ENCODE results near the gene RHO. TPM values are rescaled to one million over a fixed set of nuclear protein-coding genes. Genes with fewer than 3 reads are reported as not detected.

Gene RHO
- total RNA-seq, 1 donor = not detected

- Histone ChIP-seq H3K27me3 (ENCODE audit: insufficient read depth, low read length) (no peaks in the 10 kb centered on the region), H3K79me2 (ENCODE audit: insufficient read depth, low read length) (no peaks in the 10 kb centered on the region), H3K9me3 (ENCODE audit: low read depth, low read length) (no peaks in the 10 kb centered on the region), H3K4me3 (ENCODE audit: insufficient read depth, low read length) (no peak overlapping the region), H3K4me1 (ENCODE audit: insufficient read depth, low read length) (no peaks in the 10 kb centered on the region), H3K36me3 (ENCODE audit: insufficient read depth, low read length) (peaks cover 75% of the 10 kb centered on the region), H2AFZ (ENCODE audit: low read length) (no peak overlapping the region), H4K20me1 (ENCODE audit: insufficient read depth, low read length) (no peaks in the 10 kb centered on the region), H3K27ac (ENCODE audit: low read depth, low read length) (no peak overlapping the region), H3K4me2 (ENCODE audit: insufficient read depth, low read length) (no peak overlapping the region)
- no peak for DNase-seq (ENCODE audit: insufficient read length, low spot score, missing footprints)
- TF ChIP-seq, protein P1, sequence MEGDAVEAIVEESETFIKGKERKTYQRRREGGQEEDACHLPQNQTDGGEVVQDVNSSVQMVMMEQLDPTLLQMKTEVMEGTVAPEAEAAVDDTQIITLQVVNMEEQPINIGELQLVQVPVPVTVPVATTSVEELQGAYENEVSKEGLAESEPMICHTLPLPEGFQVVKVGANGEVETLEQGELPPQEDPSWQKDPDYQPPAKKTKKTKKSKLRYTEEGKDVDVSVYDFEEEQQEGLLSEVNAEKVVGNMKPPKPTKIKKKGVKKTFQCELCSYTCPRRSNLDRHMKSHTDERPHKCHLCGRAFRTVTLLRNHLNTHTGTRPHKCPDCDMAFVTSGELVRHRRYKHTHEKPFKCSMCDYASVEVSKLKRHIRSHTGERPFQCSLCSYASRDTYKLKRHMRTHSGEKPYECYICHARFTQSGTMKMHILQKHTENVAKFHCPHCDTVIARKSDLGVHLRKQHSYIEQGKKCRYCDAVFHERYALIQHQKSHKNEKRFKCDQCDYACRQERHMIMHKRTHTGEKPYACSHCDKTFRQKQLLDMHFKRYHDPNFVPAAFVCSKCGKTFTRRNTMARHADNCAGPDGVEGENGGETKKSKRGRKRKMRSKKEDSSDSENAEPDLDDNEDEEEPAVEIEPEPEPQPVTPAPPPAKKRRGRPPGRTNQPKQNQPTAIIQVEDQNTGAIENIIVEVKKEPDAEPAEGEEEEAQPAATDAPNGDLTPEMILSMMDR (IDR thresholded peaks at IDR 0.05; ENCODE audit: extremely low read depth, low read depth, low read length) = no peak
These were observed 44.2 kb downstream of the RHO start for GRCh38 chr3:129572603-129573002.

DNA sequence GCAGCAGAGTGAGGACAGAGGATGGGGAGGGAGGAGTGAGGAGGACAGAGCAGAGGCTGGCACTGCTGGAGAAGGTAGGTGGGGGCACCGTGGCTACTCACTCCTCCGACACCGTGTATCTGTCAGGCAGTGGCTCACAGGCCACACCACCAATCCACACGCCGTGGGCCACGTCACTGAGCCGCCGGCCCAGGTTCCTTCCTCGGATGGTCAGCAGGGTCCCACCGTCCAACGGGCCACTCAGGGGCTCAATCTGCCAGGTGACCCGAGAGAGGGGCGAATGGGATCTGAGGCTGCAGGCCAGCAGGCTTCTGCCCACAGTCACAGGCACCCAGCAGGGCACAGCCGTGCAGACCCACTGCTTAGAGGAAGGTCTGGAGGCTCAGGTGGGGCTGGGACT is 45.1 kb downstream of the RHO start:
- DNase-seq (ENCODE audit: insufficient read length, low spot score, missing footprints) = no peak
- Histone ChIP-seq H3K27ac (ENCODE audit: low read depth, low read length) (no peak overlapping the region), H3K9me3 (ENCODE audit: low read depth, low read length) (no peaks in the 10 kb centered on the region), H3K4me3 (ENCODE audit: insufficient read depth, low read length) (no peak overlapping the region), H4K20me1 (ENCODE audit: insufficient read depth, low read length) (no peaks in the 10 kb centered on the region), H3K79me2 (ENCODE audit: insufficient read depth, low read length) (no peaks in the 10 kb centered on the region), H2AFZ (ENCODE audit: low read length) (no peak overlapping the region), H3K27me3 (ENCODE audit: insufficient read depth, low read length) (no peaks in the 10 kb centered on the region), H3K36me3 (ENCODE audit: insufficient read depth, low read length) (peaks cover 76% of the 10 kb centered on the region), H3K4me2 (ENCODE audit: insufficient read depth, low read length) (no peak overlapping the region), H3K4me1 (ENCODE audit: insufficient read depth, low read length) (no peaks in the 10 kb centered on the region)
- TF ChIP-seq, protein P1 (IDR thresholded peaks at IDR 0.05; ENCODE audit: extremely low read depth, low read depth, low read length) = no peak

DNA sequence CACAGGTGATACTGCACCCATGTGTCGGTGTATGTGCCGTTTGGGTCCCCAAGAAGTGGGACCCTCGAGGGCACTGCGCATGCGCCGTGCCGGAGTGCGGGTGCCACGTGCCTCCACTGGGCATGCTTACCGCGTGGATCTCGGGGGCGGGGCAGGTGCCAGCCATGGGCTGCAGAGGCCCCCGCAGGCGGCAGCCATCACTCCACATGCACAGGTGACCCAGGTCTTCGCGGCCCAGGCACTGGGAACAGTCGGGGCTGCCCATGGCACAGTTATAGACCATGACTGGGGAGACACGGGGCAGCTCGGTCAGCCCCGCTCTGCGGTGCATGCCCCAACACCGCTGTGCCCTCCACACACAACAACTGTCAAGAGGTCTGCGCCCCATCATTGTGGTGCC is 45.8 kb downstream of the RHO start:
- no peak overlapping the region for H2AFZ ChIP-seq (ENCODE audit: low read length)
- TF ChIP-seq, protein P1 (IDR thresholded peaks at IDR 0.05; ENCODE audit: extremely low read depth, low read depth, low read length) = no peak

GRCh38 chr3:129575233-129575996 is 47.0 kb downstream of the RHO start:
- TF ChIP-seq, protein P1 (IDR thresholded peaks at IDR 0.05; ENCODE audit: extremely low read depth, low read depth, low read length) = no peak

More for the DNA sequence above, 45.8 kb downstream of the RHO start:
- no peak for DNase-seq (ENCODE audit: insufficient read length, low spot score, missing footprints)
- Histone ChIP-seq H3K79me2 (ENCODE audit: insufficient read depth, low read length) (no peaks in the 10 kb centered on the region), H3K27ac (ENCODE audit: low read depth, low read length) (no peak overlapping the region), H3K4me2 (ENCODE audit: insufficient read depth, low read length) (no peak overlapping the region), H3K4me3 (ENCODE audit: insufficient read depth, low read length) (no peak overlapping the region), H3K27me3 (ENCODE audit: insufficient read depth, low read length) (no peaks in the 10 kb centered on the region), H3K36me3 (ENCODE audit: insufficient read depth, low read length) (peaks cover 75% of the 10 kb centered on the region), H3K9me3 (ENCODE audit: low read depth, low read length) (no peaks in the 10 kb centered on the region), H4K20me1 (ENCODE audit: insufficient read depth, low read length) (no peaks in the 10 kb centered on the region), H3K4me1 (ENCODE audit: insufficient read depth, low read length) (no peaks in the 10 kb centered on the region)

More at GRCh38 chr3:129575233-129575996, 47.0 kb downstream of the RHO start:
- DNase-seq (ENCODE audit: insufficient read length, low spot score, missing footprints) = no peak
- Histone ChIP-seq H3K27me3 (ENCODE audit: insufficient read depth, low read length) (no peaks in the 10 kb centered on the region), H3K9me3 (ENCODE audit: low read depth, low read length) (no peaks in the 10 kb centered on the region), H3K27ac (ENCODE audit: low read depth, low read length) (no peak overlapping the region), H2AFZ (ENCODE audit: low read length) (no peak overlapping the region), H3K4me1 (ENCODE audit: insufficient read depth, low read length) (no peaks in the 10 kb centered on the region), H3K36me3 (ENCODE audit: insufficient read depth, low read length) (peaks cover 74% of the 10 kb centered on the region), H3K4me3 (ENCODE audit: insufficient read depth, low read length) (no peak overlapping the region), H3K4me2 (ENCODE audit: insufficient read depth, low read length) (no peak overlapping the region), H3K79me2 (ENCODE audit: insufficient read depth, low read length) (peaks cover 2% of the 10 kb centered on the region), H4K20me1 (ENCODE audit: insufficient read depth, low read length) (peaks cover 8% of the 10 kb centered on the region)
